K562 (cell line): ENCODE measurements around the gene DKKL1. TPM values are rescaled to one million over a fixed set of nuclear protein-coding genes. Genes with fewer than 3 reads are reported as not detected.

Experiments used
- BACH1 ChIP-seq: fragments of 200-800 bp; sonication (Bioruptor generic); IDR thresholded peaks from 2 replicates; pipeline ENCODE4 v1.6.1; 2016; ENCODE audit warnings: missing genetic modification characterization, missing compliant biosample characterization
- BRCA1 ChIP-seq, 2 experiments: fragments of 450-650 bp in 1 of 2; sonication (generic) in 1 of 2; formaldehyde crosslinking in 1 of 2; IDR thresholded peaks; 2 replicates each; pipeline versions ENCODE4 v1.5.0 to v1.6.1; 2017 to 2020; ENCODE audit warnings: mild to moderate bottlenecking in 1 of 2, missing genetic modification reagents in 1 of 2
- ELK3 ChIP-seq: fragments of 450-650 bp; formaldehyde crosslinking; IDR thresholded peaks from 2 replicates; pipeline ENCODE4 v1.4.0; 2020; ENCODE audit warnings: mild to moderate bottlenecking
- HBP1 ChIP-seq: fragments of 450-650 bp; formaldehyde crosslinking; IDR thresholded peaks from 2 replicates; pipeline ENCODE4 v1.4.0; 2022; ENCODE audit warnings: missing genetic modification characterization
- JUNB ChIP-seq: fragments of 450-650 bp; formaldehyde crosslinking; conservative IDR thresholded peaks from 2 replicates; pipeline ENCODE4 v1.4.0; 2020; ENCODE audit warnings: mild to moderate bottlenecking
- KLF1 ChIP-seq: fragments of 450-650 bp; IDR thresholded peaks from 2 replicates; pipeline ENCODE4 v1.6.1; 2016; ENCODE audit warnings: missing genetic modification characterization, missing compliant biosample characterization
- NEUROD1 ChIP-seq: fragments of 150-350 bp; IDR thresholded peaks from 2 replicates; pipeline ENCODE4 v1.6.1; 2014; ENCODE audit warnings: borderline replicate concordance, low read length, low read depth; ENCODE audit not compliant: partially characterized antibody
- NFIC ChIP-seq: fragments of 450-650 bp; IDR thresholded peaks from 2 replicates; pipeline ENCODE4 v1.6.1; 2017; ENCODE audit warnings: mild to moderate bottlenecking, inconsistent platforms
- NFIX ChIP-seq: fragments of 250-450 bp; sonication (Bioruptor Pico); IDR thresholded peaks from 2 replicates; pipeline ENCODE4 v1.4.0; 2020; ENCODE audit warnings: low read depth, mild to moderate bottlenecking, moderate library complexity
- RBM17 ChIP-seq: fragments of 200-400 bp; formaldehyde crosslinking; IDR thresholded peaks from 2 replicates; pipeline ENCODE4 v1.6.1; 2017; ENCODE audit warnings: low read depth, mild to moderate bottlenecking, low read length, borderline replicate concordance
- RBM25 ChIP-seq: fragments of 200-400 bp; formaldehyde crosslinking; IDR thresholded peaks from 2 replicates; pipeline ENCODE4 v1.6.1; 2018; ENCODE audit warnings: low read length, low read depth, moderate library complexity; ENCODE audit not compliant: severe bottlenecking
- SMARCB1 ChIP-seq: IDR thresholded peaks from 2 replicates; pipeline ENCODE4 v1.6.1; 2011; ENCODE audit warnings: improper control_type of control experiment, low read depth; ENCODE audit not compliant: insufficient read length
- STAG1 ChIP-seq: sonication (generic); formaldehyde crosslinking; IDR thresholded peaks from 2 replicates; pipeline ENCODE4 v1.5.0; 2020; ENCODE audit warnings: missing genetic modification reagents, borderline replicate concordance
- TCF3 ChIP-seq: sonication (generic); formaldehyde crosslinking; IDR thresholded peaks from 2 replicates; pipeline ENCODE4 v1.4.0; 2020; ENCODE audit warnings: mild to moderate bottlenecking, missing genetic modification reagents
- TSC22D4 ChIP-seq: fragments of 450-650 bp; IDR thresholded peaks from 2 replicates; pipeline ENCODE4 v1.6.1; 2016; ENCODE audit warnings: missing genetic modification characterization, missing biosample characterization, control low read depth
- ZBTB26 ChIP-seq: fragments of 450-650 bp; formaldehyde crosslinking; IDR thresholded peaks from 2 replicates; pipeline ENCODE4 v1.4.0; 2022; ENCODE audit warnings: missing genetic modification characterization
- ZNF324 ChIP-seq: fragments of 250-450 bp; sonication (Bioruptor Pico); IDR thresholded peaks from 2 replicates; pipeline ENCODE4 v1.4.0; 2020; ENCODE audit warnings: mild to moderate bottlenecking
- ZNF444 ChIP-seq: fragments of 250-450 bp; sonication (Bioruptor Pico); IDR thresholded peaks from 2 replicates; pipeline ENCODE4 v1.4.0; 2020; ENCODE audit warnings: mild to moderate bottlenecking, moderate library complexity
- ZNF561 ChIP-seq: fragments of 450-650 bp; formaldehyde crosslinking; conservative IDR thresholded peaks from 2 replicates; pipeline ENCODE4 v1.4.0; 2020; ENCODE audit warnings: mild to moderate bottlenecking, moderate library complexity
- ZNF639 ChIP-seq, 2 experiments: fragments of 200-800 bp in 1 of 2; sonication (Bioruptor generic) in 1 of 2; sonication (generic) in 1 of 2; formaldehyde crosslinking in 1 of 2; IDR thresholded peaks in 1 of 2; conservative IDR thresholded peaks in 1 of 2; 2 replicates each; pipeline versions ENCODE4 v1.5.0 to v1.6.1; 2016 to 2020; ENCODE audit warnings: missing compliant biosample characterization in 1 of 2, missing genetic modification characterization in 1 of 2, missing genetic modification reagents in 1 of 2
- ZNF764 ChIP-seq: fragments of 250-450 bp; sonication (Bioruptor Pico); IDR thresholded peaks from 2 replicates; pipeline ENCODE4 v1.4.0; 2020; ENCODE audit warnings: low read depth, mild to moderate bottlenecking, moderate library complexity
- polyA plus RNA-seq, 8 experiments: library from polyadenylated mRNA; depleted of rRNA in 4 of 8; stranded (reverse) in 5 of 8; unstranded in 3 of 8; fragments of >200 nt; fragmentation: Nextera tagmentation in 2 of 8; fragmentation: Illumina TruSeq in 1 of 8; extraction: Ambion mirVana in 2 of 8; extraction: Trizol in 1 of 8; gene quantifications; 2 replicates each; pipeline versions ENCODE4 v1.2.1 to v1.2.3, GENCODE V29; 2011 to 2014; ENCODE audit warnings: inconsistent platforms in 1 of 8, missing spikeins in 1 of 8
- total RNA-seq, 7 experiments: library from RNA; depleted of rRNA in 6 of 7; stranded (reverse); fragments of >200 nt in 6 of 7; fragmentation: Illumina TruSeq in 2 of 7; extraction: Trizol in 2 of 7; gene quantifications; 2 replicates each; pipeline versions ENCODE4 v1.2.1 to v1.2.3, GENCODE V29; 2011 to 2021; ENCODE audit warnings: low replicate concordance in 1 of 7

The DKKL1 gene
- total and polyA plus RNA-seq, 9 of the 15 experiments (the other 6 are each of a cell fraction or from before 2014, with no cell fraction given): 0.15 to 1.7 (median 0.52) TPM

GRCh38 chr19:49391581-49392399 is 28.1 kb downstream of the DKKL1 start (continued):
- TF ChIP-seq BACH1 (tag): no peak
- TF ChIP-seq RBM17: no peak
- TF ChIP-seq JUNB (CRISPR knock-in tag): no peak
- TF ChIP-seq ELK3 (CRISPR knock-in tag): no peak
- no peak for TF ChIP-seq ZNF639 (CRISPR knock-in tag; conservative IDR thresholded peaks at IDR 0.05 in 1 of 2, IDR thresholded peaks at IDR 0.05 in 1 of 2)
- no peak for TF ChIP-seq ZNF561
- TF ChIP-seq NEUROD1: no peak
- no peak for TF ChIP-seq BRCA1 (IDR thresholded peaks at IDR 0.05)
- TF ChIP-seq BRCA1 (CRISPR knock-in tag; IDR thresholded peaks at IDR 0.05): no peak
- no peak for TF ChIP-seq NFIX (CRISPR knock-in tag)
- TF ChIP-seq NFIC: 0 out of 2 replicates have a peak, but pooled peaks have one; percentile 30
- no peak for TF ChIP-seq RBM25
- TF ChIP-seq STAG1 (CRISPR knock-in tag): peak; percentile 69; the same call in 1 of the 2 replicates
- TF ChIP-seq ZNF324 (CRISPR knock-in tag): no peak
- no peak for TF ChIP-seq ZNF444 (CRISPR knock-in tag)
- peak; percentile 91; the same call in 1 of the 2 replicates for TF ChIP-seq ZBTB26 (CRISPR knock-in tag)
- no peak for TF ChIP-seq TCF3
- TF ChIP-seq SMARCB1: no peak
- 0 out of 2 replicates have a peak, but pooled peaks have one; percentile 39 for TF ChIP-seq HBP1
- TF ChIP-seq TSC22D4 (tag): no peak
- no peak for TF ChIP-seq KLF1 (tag)
- no peak for TF ChIP-seq ZNF764 (CRISPR knock-in tag)
